Pulmonary artery endothelial cell (primary cell): ENCODE results near the gene SLC13A3. TPM values are rescaled to one million over a fixed set of nuclear protein-coding genes. Genes with fewer than 3 reads are reported as not detected.
A peak's percentile ranks its signal among the peaks of the same experiment; 100 is the strongest.

Experiments used
- DNase-seq: peaks from one replicate; pipeline ENCODE4 v3.0.0-alpha.2; 2011; ENCODE audit warnings: low read depth, low spot score
- total RNA-seq: library from RNA; depleted of rRNA; stranded (reverse); fragments of >200 nt; gene quantifications from 2 replicates; pipeline ENCODE4 v1.2.3, GENCODE V29; 2014

SLC13A3 gene
- total RNA-seq, result 0.04 and 0.40 TPM in 2 replicates

GRCh38 chr20:46651091-46651962 is at the start of gene SLC13A3:
SLC13A3 (minus strand) TSS chr20:46651459; CDS start chr20:46651421, 38 bp downstream.
- no peak for DNase-seq

GRCh38 chr20:46701057-46701456 is 49.8 kb upstream of the SLC13A3 start:
- DNase-seq, result no peak

GRCh38 chr20:46700481-46700880 is 49.2 kb upstream of the SLC13A3 start:
- no peak for DNase-seq

DNA sequence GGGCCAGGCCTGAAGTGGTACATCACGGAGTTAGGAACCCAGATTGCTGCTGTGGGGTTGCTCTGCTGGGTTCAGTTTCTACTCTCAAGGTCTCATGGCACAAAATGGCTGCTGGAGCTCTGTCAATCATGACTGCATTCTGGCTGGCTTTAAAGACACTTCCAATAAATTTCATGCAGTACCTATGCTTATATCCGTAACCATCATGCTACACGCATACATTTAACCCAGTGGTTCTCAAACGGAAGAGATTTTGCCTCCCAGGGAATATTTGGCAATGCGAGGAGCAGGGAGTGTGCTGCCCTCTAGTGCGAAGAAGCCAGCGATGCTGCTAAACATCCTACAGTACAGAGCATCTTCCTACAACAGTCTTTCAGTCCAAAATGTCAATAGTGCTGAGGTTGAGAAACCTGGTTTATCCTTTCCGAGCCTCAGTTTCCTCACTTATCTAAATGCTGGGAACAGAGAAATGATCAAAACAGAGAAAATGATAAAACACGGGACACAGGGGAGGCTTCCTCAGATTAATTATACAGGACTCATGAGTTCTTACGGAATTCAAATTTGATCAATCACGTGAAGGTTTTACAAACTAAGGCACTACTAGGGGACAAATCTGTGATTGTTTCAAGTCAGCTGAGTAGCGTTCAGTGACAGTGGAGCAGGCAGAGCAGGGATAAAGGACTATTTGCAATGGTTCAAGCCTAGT is 48.5 kb upstream of the SLC13A3 start:
- DNase-seq, result no peak

- DNase-seq, result no peak
Observed at GRCh38 chr20:46698788-46699187, 47.5 kb upstream of the SLC13A3 start.

DNA sequence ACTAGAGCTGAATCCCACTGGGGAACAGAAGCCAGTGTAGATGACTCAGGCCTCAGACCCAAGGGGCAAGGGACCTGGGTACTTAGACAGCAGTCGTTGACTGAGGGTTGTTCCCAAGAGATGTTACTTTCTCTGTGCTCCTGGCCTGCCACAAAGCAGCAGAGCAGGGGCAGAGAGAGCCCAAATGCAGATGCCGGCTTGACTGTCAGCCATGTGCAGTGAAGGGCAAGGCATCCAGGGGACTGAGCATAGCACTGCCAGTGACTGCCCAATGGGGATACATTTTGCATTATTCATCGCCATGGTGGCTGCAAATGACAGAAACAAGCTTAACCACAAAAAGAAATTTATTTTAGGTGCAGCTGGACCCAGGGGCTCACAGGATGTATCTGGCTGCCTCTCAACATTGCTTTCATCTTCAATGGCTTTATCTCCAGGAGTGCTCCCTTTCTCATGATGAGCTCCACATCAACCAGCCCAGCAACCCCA is 45.6 kb upstream of the SLC13A3 start:
- no peak for DNase-seq

GRCh38 chr20:46695892-46696291 is 44.6 kb upstream of the SLC13A3 start:
- no peak for DNase-seq

DNA sequence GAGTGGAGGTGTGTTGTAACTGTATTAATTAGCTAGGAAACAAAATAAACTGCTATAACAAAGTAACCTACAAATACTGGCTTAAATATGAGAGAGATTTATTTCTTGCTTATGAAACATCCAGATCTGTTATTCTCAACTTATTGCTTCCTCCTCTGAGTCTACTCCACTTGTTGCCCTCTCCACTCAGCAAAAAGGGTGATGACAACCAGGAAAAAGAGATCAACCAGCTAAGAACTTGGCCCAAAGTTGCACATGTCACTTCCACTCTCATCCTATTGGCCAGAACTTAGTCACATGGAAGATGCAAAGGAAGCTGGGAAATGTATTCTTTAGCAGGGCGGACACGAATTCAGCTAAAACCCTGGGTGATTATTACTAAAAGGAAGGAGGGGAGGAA is 43.2 kb upstream of the SLC13A3 start:
- DNase-seq, result no peak

GRCh38 chr20:46691196-46691595 is 39.9 kb upstream of the SLC13A3 start:
- DNase-seq, result no peak

DNA sequence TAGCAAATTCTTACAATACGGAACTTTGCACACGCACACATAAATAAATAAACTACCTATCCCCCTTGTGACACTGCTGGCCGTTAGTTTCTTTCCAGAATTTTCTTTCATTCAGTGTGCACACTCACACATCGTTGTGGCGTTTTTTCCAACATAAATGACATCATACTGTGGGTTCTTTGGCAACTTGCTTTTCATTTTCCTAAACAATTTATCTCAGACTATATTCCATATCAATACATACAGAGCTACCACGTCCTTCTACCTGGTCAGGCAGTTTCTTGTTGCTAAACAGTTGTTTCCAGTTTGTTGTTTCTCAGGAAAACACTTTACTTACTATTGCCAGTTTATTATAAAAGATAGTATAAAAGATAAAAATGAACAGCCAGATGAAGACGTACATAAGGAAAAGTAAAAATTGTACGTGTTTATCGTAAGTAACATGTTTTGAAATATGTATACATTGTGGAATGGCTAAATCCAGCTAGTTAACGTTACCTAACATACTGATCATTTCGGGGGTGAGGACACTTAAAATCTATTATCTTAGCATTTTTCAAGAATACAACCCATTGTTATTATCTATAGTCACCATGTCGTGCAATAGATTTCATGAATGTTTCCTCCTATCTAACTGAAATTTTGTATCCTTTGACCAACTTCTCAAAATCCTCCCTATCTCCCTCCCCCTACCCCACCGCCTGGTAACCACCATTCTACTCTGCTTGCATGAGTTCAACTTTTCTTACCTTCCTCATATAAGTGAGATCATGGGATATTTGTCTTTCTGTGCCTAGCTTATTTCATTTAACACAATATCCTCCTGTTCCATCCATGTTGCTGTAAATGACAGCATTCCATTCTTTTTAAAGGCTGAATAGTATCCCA is 39.2 kb upstream of the SLC13A3 start:
- DNase-seq, result no peak

GRCh38 chr20:46689754-46690085 is 38.5 kb upstream of the SLC13A3 start:
- DNase-seq, result no peak

GRCh38 chr20:46689082-46689753 is 38.0 kb upstream of the SLC13A3 start, which contains the start of gene TP53RK:
TP53RK (minus strand) TSS chr20:46689444; CDS start chr20:46689414, 30 bp downstream.
- peak; percentile 99 for DNase-seq

GRCh38 chr20:46688151-46689081 is 37.2 kb upstream of the SLC13A3 start:
- no peak for DNase-seq

- no peak for DNase-seq
Observed at GRCh38 chr20:46683939-46684750, 32.9 kb upstream of the SLC13A3 start.

GRCh38 chr20:46683668-46683938 is 32.3 kb upstream of the SLC13A3 start:
- no peak for DNase-seq

DNA sequence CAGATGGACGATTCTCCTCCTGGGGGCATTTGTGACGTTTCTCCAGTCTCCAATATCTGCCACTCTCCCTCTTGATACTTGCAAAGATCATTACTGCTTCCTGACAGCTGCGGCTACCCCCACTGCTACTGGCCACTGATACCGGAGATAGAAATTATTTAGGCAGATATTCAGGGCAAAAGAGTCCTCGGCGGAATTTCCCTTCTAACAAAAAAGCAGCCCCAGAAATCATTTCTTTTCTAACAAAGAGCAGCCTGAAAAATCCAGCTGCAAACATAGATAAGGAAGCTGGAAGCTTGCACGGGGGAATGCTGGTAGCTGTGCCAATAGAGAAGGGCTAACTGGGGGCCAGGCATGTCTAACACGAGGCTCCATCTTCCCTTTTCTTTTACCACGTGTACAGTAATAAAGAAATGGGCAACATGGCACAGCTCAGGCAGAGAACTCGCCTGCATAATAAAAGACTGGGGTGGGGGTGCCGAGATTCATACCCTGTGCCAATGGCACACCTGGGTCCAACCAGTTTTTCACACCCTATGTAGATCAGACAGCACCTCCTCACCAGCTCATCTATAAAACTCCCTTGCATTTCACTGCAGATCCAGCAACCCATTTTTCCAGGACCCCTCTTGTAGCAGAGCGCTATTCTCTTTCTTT is 31.9 kb upstream of the SLC13A3 start:
- DNase-seq, result no peak

DNA sequence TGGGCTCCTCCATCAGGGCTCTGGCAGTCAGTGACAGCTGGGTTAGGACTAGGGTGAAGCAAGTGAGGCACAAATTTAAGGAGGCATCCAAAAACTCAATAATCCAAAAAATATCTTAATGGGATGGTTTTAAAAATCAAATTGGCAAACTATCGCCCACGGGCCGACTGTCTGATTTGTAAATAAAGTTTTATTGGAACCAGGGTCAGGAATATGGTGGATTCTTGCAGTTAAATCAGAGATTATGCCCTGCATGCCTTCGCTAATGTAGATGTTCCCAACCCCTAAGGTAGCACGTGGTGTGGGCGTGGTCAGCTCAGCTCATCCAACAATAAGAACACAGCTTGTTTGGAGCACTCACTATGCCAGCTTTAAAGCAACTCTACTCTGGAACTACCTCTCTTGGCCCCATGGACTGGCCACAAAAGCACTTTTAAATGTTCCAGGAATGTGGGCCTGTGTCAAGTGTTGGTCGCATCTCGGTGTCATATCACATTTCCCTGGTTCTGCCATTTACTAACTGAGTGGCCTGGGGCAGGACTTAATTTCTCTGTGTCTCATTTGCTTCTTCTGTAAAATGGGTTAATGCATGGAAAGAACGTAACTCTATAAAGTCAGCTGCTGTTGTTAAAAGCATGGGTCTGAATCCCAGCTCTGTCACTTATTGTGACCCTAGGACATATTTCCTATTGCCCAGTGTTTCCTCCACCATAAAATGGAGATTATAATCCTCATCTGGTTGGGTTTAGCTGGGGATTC is 31.0 kb upstream of the SLC13A3 start:
- DNase-seq, result no peak
